NB4 (cell line): Measurements from ENCODE around the gene RELL2.

Experiments
- CTCF ChIP-seq: IDR thresholded peaks from one replicate; pipeline ENCODE4 v1.5.1; 2012; ENCODE audit warnings: low read depth, low read length
- MAX ChIP-seq: IDR thresholded peaks from 2 replicates; pipeline ENCODE4 v1.6.1; 2011; ENCODE audit warnings: low read depth, low read length
- MYC ChIP-seq: IDR thresholded peaks from 2 replicates; pipeline ENCODE4 v1.6.1; 2011; ENCODE audit warnings: low read depth, low read length
- POLR2A ChIP-seq: IDR thresholded peaks from 2 replicates; pipeline ENCODE4 v1.6.1; 2011; ENCODE audit warnings: mild to moderate bottlenecking; ENCODE audit not compliant: insufficient read length; ENCODE audit errors: extremely low read depth

GRCh38 chr5:141672071-141672840 lies 35.5 kb downstream of the RELL2 start:
- no peak for TF ChIP-seq CTCF
- no peak for TF ChIP-seq POLR2A
- TF ChIP-seq MAX: no peak
- no peak for TF ChIP-seq MYC
